Progenitor cell of endocrine pancreas (in vitro differentiated cells): ENCODE results near the gene LTBP4. TPM values are rescaled to one million over a fixed set of nuclear protein-coding genes. Genes with fewer than 3 reads are reported as not detected.
"Not testable (repeated sequence)": the region's sequence is repeated elsewhere in the genome, so short reads cannot be mapped to it uniquely, and the experiment has no call there.

Experiments used
- DNase-seq: peaks from one replicate; pipeline ENCODE4 v3.0.0; 2021; ENCODE audit warnings: low spot score; ENCODE audit not compliant: unreplicated experiment
- H3K27ac Mint-ChIP-seq: 2 replicates; pipeline ENCODE4 v1.8.0; 2021; ENCODE audit warnings: mild to moderate bottlenecking, moderate library complexity, mixed read lengths
- H3K27me3 Mint-ChIP-seq: 2 replicates; pipeline ENCODE4 v1.8.0; 2021; ENCODE audit warnings: mixed read lengths
- H3K36me3 Mint-ChIP-seq: 2 replicates; pipeline ENCODE4 v1.8.0; 2022; ENCODE audit warnings: mixed read lengths; ENCODE audit not compliant: insufficient read depth
- H3K4me1 Mint-ChIP-seq: 2 replicates; pipeline ENCODE4 v1.8.0; 2021; ENCODE audit warnings: low read depth, mixed read lengths
- H3K4me3 Mint-ChIP-seq: 2 replicates; pipeline ENCODE4 v1.8.0; 2021; ENCODE audit warnings: low read depth, mild to moderate bottlenecking, moderate library complexity, mixed read lengths
- H3K9me3 Mint-ChIP-seq: 2 replicates; pipeline ENCODE4 v1.8.0; 2021; ENCODE audit warnings: low read depth, mixed read lengths
- total RNA-seq: library from RNA; stranded (reverse); gene quantifications from 2 replicates; pipeline ENCODE4 v1.2.1, GENCODE V29; 2021
- TF ChIP-seq, protein P1 (sequence below): fragments of 200-600 bp; sonication (generic); IDR thresholded peaks from one replicate; pipeline ENCODE4 v1.5.0; 2021; ENCODE audit warnings: antibody characterized with exemption, mild to moderate bottlenecking; ENCODE audit not compliant: unreplicated experiment

Gene LTBP4
- total RNA-seq, 1 donor from 2014 or later, result 25.4 TPM

DNA sequence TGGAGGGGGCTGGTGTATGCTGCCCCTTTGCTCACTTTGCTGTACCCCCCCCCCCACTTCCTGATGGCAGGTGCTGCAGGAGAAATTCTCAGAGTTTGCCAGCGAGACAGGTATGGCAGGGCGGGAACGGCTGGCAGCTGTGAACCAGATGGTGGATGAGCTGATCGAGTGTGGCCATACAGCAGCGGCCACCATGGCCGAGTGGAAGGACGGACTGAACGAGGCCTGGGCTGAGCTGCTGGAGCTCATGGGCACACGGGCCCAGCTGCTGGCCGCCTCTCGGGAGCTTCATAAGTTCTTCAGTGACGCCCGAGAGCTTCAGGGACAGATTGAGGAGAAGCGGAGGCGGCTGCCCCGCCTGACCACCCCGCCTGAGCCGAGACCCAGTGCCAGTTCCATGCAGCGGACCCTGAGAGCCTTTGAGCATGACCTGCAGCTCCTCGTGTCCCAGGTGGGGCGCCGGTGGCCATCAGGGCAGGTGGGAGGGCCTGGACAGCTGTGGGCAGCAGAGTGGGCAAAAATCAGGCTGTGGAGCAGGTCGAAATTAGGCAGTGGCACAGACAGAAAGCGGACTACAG, 44.1 kb upstream of the LTBP4 start:
- TF ChIP-seq, protein P1, sequence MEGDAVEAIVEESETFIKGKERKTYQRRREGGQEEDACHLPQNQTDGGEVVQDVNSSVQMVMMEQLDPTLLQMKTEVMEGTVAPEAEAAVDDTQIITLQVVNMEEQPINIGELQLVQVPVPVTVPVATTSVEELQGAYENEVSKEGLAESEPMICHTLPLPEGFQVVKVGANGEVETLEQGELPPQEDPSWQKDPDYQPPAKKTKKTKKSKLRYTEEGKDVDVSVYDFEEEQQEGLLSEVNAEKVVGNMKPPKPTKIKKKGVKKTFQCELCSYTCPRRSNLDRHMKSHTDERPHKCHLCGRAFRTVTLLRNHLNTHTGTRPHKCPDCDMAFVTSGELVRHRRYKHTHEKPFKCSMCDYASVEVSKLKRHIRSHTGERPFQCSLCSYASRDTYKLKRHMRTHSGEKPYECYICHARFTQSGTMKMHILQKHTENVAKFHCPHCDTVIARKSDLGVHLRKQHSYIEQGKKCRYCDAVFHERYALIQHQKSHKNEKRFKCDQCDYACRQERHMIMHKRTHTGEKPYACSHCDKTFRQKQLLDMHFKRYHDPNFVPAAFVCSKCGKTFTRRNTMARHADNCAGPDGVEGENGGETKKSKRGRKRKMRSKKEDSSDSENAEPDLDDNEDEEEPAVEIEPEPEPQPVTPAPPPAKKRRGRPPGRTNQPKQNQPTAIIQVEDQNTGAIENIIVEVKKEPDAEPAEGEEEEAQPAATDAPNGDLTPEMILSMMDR, result no peak
- Mint-ChIP-seq H3K27me3 (peaks cover 80% of the 10 kb centered on the region), H3K9me3 (no peaks in the 10 kb centered on the region), H3K4me1 (no peaks in the 10 kb centered on the region), H3K36me3 (no peaks in the 10 kb centered on the region), H3K4me3 (no peak overlapping the region), H3K27ac (peak overlapping the region; percentile 52)
- no peak for DNase-seq

DNA sequence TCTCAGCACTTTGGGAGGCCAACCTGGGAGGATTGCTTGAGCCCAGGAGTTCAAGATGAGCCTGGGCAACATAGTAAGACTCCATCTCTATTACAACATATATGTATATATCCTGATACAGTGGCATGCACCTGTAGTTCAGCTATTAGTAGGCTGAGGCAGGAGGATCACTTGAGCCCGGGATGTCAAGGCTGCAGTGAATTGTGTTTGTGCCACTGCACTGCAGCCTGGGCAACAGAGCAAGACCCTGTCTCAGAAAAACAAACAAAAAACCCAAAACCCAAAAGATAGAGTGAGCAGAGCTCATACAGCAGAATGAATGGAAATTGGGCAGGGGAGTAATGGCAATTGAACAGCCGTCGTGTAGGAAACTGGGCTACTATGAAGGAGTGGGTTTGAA, 41.8 kb upstream of the LTBP4 start:
- Mint-ChIP-seq H3K4me1 (no peaks in the 10 kb centered on the region), H3K27me3 (peaks cover 63% of the 10 kb centered on the region), H3K9me3 (no peaks in the 10 kb centered on the region), H3K36me3 (no peaks in the 10 kb centered on the region), H3K27ac (no peak overlapping the region), H3K4me3 (no peak overlapping the region)
- TF ChIP-seq, protein P1, result no peak
- DNase-seq, result no peak

GRCh38 chr19:40560092-40560507, 41.1 kb upstream of the LTBP4 start:
- TF ChIP-seq, protein P1, result no peak
- peaks cover 60% of the 10 kb centered on the region for H3K27me3 Mint-ChIP-seq
- no peak overlapping the region for H3K4me3 Mint-ChIP-seq
- H3K4me1 Mint-ChIP-seq, result no peaks in the 10 kb centered on the region
- H3K9me3 Mint-ChIP-seq, result no peaks in the 10 kb centered on the region
- no peaks in the 10 kb centered on the region for H3K36me3 Mint-ChIP-seq
- DNase-seq, result no peak
- H3K27ac Mint-ChIP-seq, result no peak overlapping the region

DNA sequence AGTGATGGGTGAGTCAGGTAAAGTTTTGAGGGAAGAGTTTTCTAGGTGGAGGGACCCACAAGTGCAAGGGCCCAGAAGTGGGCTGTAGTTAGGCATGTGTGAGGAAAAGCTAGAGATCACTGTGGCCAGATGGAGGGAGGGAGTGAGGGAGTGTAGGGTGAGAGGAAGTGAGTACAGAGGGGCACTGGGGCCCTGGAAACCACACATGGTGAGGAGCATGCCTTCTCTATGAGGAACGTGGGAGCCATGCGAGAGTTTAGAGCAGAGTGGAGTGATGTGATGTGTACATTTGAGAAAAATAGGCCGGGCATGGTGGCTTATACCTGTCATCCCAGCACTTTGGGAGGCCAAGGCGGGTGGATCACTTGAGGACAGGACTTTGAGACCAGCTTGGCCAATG, 39.2 kb upstream of the LTBP4 start:
- Mint-ChIP-seq H3K9me3 (no peaks in the 10 kb centered on the region), H3K36me3 (no peaks in the 10 kb centered on the region), H3K27me3 (peaks cover 62% of the 10 kb centered on the region), H3K4me3 (no peak overlapping the region), H3K4me1 (no peaks in the 10 kb centered on the region), H3K27ac (no peak overlapping the region)
- TF ChIP-seq, protein P1, result no peak
- DNase-seq, result no peak

GRCh38 chr19:40564535-40564934, 36.6 kb upstream of the LTBP4 start:
- not testable (repeated sequence) for H3K4me3 Mint-ChIP-seq, H3K36me3 Mint-ChIP-seq, H3K4me1 Mint-ChIP-seq, DNase-seq, H3K9me3 Mint-ChIP-seq, H3K27ac Mint-ChIP-seq
- peaks cover 65% of the 10 kb centered on the region for H3K27me3 Mint-ChIP-seq

DNA sequence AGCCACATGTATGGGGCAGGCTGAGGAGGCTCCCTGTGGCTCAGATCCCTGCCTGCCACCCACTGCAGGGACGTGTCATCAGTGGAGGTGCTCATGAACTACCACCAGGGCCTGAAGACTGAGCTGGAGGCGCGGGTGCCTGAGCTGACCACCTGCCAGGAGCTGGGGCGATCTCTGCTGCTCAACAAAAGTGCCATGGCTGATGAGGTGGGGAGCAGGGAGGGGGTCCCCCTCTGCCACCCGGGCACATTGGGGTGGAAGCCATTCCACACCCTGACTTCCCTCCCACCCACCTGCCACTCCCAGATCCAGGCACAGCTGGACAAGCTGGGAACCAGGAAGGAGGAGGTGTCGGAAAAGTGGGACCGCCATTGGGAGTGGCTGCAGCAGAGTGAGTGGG, 35.8 kb upstream of the LTBP4 start:
- DNase-seq, result no peak
- Mint-ChIP-seq H3K4me3 (no peak overlapping the region), H3K27me3 (peaks cover 67% of the 10 kb centered on the region), H3K36me3 (no peaks in the 10 kb centered on the region), H3K4me1 (peaks cover 4% of the 10 kb centered on the region), H3K9me3 (no peaks in the 10 kb centered on the region), H3K27ac (no peak overlapping the region)
- TF ChIP-seq, protein P1, result no peak
